Measurements from ENCODE around the gene RAB8B.

GRCh38 chr15:63219196-63219710, 29.8 kb downstream of the RAB8B start:
- TF ChIP-seq CTCF (IDR thresholded peaks at IDR 0.05; ENCODE audit: insufficient read depth, low read length, poor library complexity, severe bottlenecking): no peak
- no peak for TF ChIP-seq EZH2phosphoT487 (conservative IDR thresholded peaks at IDR 0.05; ENCODE audit: low read length)
